K562 (cell line): ENCODE data around the gene SLC16A10. TPM values are rescaled to one million over a fixed set of nuclear protein-coding genes. Genes with fewer than 3 reads are reported as not detected.

Experiments used
- ATAC-seq: fragments of 200-7000 bp; cut with Tn5 transposase; 3 replicates; pipeline ENCODE4 v1.9.1; 2020; ENCODE audit warnings: moderate library complexity
- BruUV-seq: library from RNA; stranded (reverse); fragments of 400-500 nt; replicated peaks from 2 replicates; lab custom pipeline; 2021; lab: Mats Ljungman, UMichigan
- CTCF ChIA-PET: fragments of 300-600 bp; formaldehyde crosslinking; extraction: SDS; loops from one replicate; lab custom pipeline; 2021; ENCODE audit warnings: low intra/inter-chr PET ratio; lab: Yijun Ruan, JAX
- POLR2A ChIA-PET: fragments of 300-600, 350-650 bp; sonication (Branson Sonifier 250); formaldehyde crosslinking; extraction: SDS; loops from one replicate; lab custom pipeline; 2021; ENCODE audit warnings: antibody characterized with exemption, inconsistent platforms; lab: Yijun Ruan, JAX
- DNase-seq, 4 experiments: peaks; one replicate each; pipeline versions ENCODE4 v3.0.0 to v3.0.0-alpha.2; 2011 to 2018; ENCODE audit warnings: low spot score in 3 of 4, mixed read lengths in 3 of 4; ENCODE audit errors: extremely low read depth in 1 of 4
- FAIRE-seq: peaks from 2 replicates; lab custom pipeline; 2011; peaks lifted over from hg19 to GRCh38; lab: Jason Lieb, UNC
- H2AFZ ChIP-seq: 2 replicates; pipeline ENCODE4 v1.6.0; 2011; ENCODE audit warnings: low read depth, low read length, control low read depth, inconsistent platforms
- H3K27ac ChIP-seq: fragments of 200-600 bp; 3 replicates; pipeline ENCODE4 v1.8.0; 2011; ENCODE audit warnings: low read depth, mild to moderate bottlenecking, control low read depth, inconsistent platforms, low read length, moderate library complexity, mixed read lengths; ENCODE audit errors: extremely low read depth
- H3K27me3 ChIP-seq, 2 experiments: fragments of 300-600 bp in 1 of 2; 2 replicates in 1 of 2; 3 replicates in 1 of 2; pipeline versions ENCODE4 v1.6.0 to v1.8.0; 2011; ENCODE audit warnings: inconsistent platforms in 2 of 2, low read length in 2 of 2, mild to moderate bottlenecking in 1 of 2, mixed read lengths in 1 of 2, moderate library complexity in 1 of 2; ENCODE audit not compliant: control insufficient read depth in 2 of 2, insufficient read depth in 2 of 2
- H3K36me3 ChIP-seq: fragments of 300-600 bp; 3 replicates; pipeline ENCODE4 v1.8.0; 2011; ENCODE audit warnings: mild to moderate bottlenecking, low read length, inconsistent platforms; ENCODE audit not compliant: control insufficient read depth, insufficient read depth
- H3K4me1 ChIP-seq, 2 experiments: fragments of 200-600 bp in 1 of 2; replicated peaks in 1 of 2; 2 replicates in 1 of 2; 3 replicates in 1 of 2; pipeline versions ENCODE4 v1.5.1 to v1.8.0; 2011; ENCODE audit warnings: inconsistent platforms in 2 of 2, low read length in 2 of 2, mild to moderate bottlenecking in 1 of 2, mixed read lengths in 1 of 2, moderate library complexity in 1 of 2; ENCODE audit not compliant: control insufficient read depth in 2 of 2, insufficient read depth in 2 of 2
- H3K4me2 ChIP-seq: 2 replicates; pipeline ENCODE4 v1.6.1; 2011; ENCODE audit warnings: low read length, control low read depth, inconsistent platforms, mixed read lengths; ENCODE audit not compliant: insufficient read depth
- H3K4me3 ChIP-seq: fragments of 200-600 bp; sonication (generic), shearing (Covaris generic); 2 replicates; pipeline ENCODE4 v1.5.1; 2016; ENCODE audit warnings: control low read depth, inconsistent platforms
- H3K79me2 ChIP-seq: fragments of 200-600 bp; 3 replicates; pipeline ENCODE4 v1.8.0; 2011; ENCODE audit warnings: low read length, inconsistent platforms; ENCODE audit not compliant: control insufficient read depth, insufficient read depth
- H3K9ac ChIP-seq, 2 experiments: 2 replicates each; pipeline versions ENCODE4 v1.6.0 to v1.6.1; 2011; ENCODE audit warnings: low read depth in 2 of 2, low read length in 2 of 2, control low read depth in 1 of 2, inconsistent platforms in 1 of 2, mild to moderate bottlenecking in 1 of 2, mixed read lengths in 1 of 2; ENCODE audit not compliant: insufficient read depth in 1 of 2
- H3K9me1 ChIP-seq: one replicate; pipeline ENCODE4 v1.6.0; 2011; ENCODE audit warnings: inconsistent platforms, mild to moderate bottlenecking, low read length, moderate library complexity; ENCODE audit not compliant: control insufficient read depth, insufficient read depth
- H3K9me3 ChIP-seq: replicated peaks from 2 replicates; pipeline ENCODE4 v1.5.1; 2011; ENCODE audit warnings: low read depth, low read length, inconsistent platforms; ENCODE audit not compliant: control insufficient read depth, insufficient read depth
- H4K20me1 ChIP-seq: replicated peaks from 2 replicates; pipeline ENCODE4 v1.6.1; 2011; ENCODE audit warnings: low read length, inconsistent platforms, mixed read lengths; ENCODE audit not compliant: control insufficient read depth, insufficient read depth
- CBX1 ChIP-seq: sonication (generic); IDR thresholded peaks from 2 replicates; pipeline ENCODE4 v1.6.1; 2016; ENCODE audit warnings: antibody characterized with exemption, low read depth, mild to moderate bottlenecking
- CHD2 ChIP-seq: IDR thresholded peaks from 2 replicates; pipeline ENCODE4 v1.6.1; 2011; ENCODE audit warnings: low read depth, low read length
- CHD4 ChIP-seq: fragments of 200-600 bp; sonication (generic); IDR thresholded peaks from 3 replicates; pipeline ENCODE4 v1.6.1; 2012; ENCODE audit warnings: low read depth, mild to moderate bottlenecking, mixed read lengths, low read length, inconsistent platforms; ENCODE audit not compliant: insufficient read depth, insufficient replicate concordance, poor library complexity, severe bottlenecking
- NR3C1 ChIP-seq: sonication (generic); formaldehyde crosslinking; IDR thresholded peaks from 2 replicates; pipeline ENCODE4 v1.8.1; 2022; ENCODE audit warnings: missing genetic modification reagents
- PTTG1 ChIP-seq: fragments of 450-650 bp; IDR thresholded peaks from 2 replicates; pipeline ENCODE4 v1.6.1; 2016; ENCODE audit warnings: low read depth, mild to moderate bottlenecking, missing genetic modification characterization, missing compliant biosample characterization
- U2AF1 ChIP-seq: fragments of 200-400 bp; formaldehyde crosslinking; optimal IDR thresholded peaks from 2 replicates; pipeline ENCODE3; 2017; ENCODE audit warnings: mild to moderate bottlenecking, low read depth, low read length, moderate library complexity
- XRCC3 ChIP-seq: fragments of 450-650 bp; IDR thresholded peaks from 2 replicates; pipeline ENCODE4 v1.6.1; 2017; ENCODE audit warnings: mild to moderate bottlenecking, moderate library complexity
- ZFPM2 ChIP-seq: fragments of 250-450 bp; sonication (Bioruptor Pico); IDR thresholded peaks from 2 replicates; pipeline ENCODE4 v1.5.1; 2022; ENCODE audit warnings: mild to moderate bottlenecking
- ZNF3 ChIP-seq: fragments of 250-450 bp; sonication (Bioruptor Pico); IDR thresholded peaks from 2 replicates; pipeline ENCODE4 v1.5.0; 2021; ENCODE audit warnings: mild to moderate bottlenecking, moderate library complexity
- ZNF311 ChIP-seq: fragments of 250-450 bp; sonication (Bioruptor Pico); IDR thresholded peaks from 2 replicates; pipeline ENCODE4 v1.4.0; 2020; ENCODE audit warnings: mild to moderate bottlenecking, moderate library complexity
- ZNF76 ChIP-seq: fragments of 250-450 bp; sonication (Bioruptor Pico); IDR thresholded peaks from 2 replicates; pipeline ENCODE4 v1.4.0; 2020; ENCODE audit warnings: mild to moderate bottlenecking, moderate library complexity, borderline replicate concordance
- WGBS: fragments of 100-300 bp; shearing (Covaris generic); methylation state at CpG from one replicate; pipeline ENCODE4 v1.1.6; 2016; ENCODE audit warnings: low coverage, mixed read lengths; ENCODE audit not compliant: insufficient coverage; ENCODE audit errors: missing lambda C conversion rate; 5-methylcytosine and 5-hydroxymethylcytosine counted together
- in situ Hi-C: fragments of 300-500 bp; cut with MboI; formaldehyde crosslinking; loops from 4 replicates; pipeline ENCODE4 v1.15.0; 2018; ENCODE audit warnings: inconsistent platforms, mixed read lengths
- intact Hi-C: fragments of 100-400 bp; cut with micrococcal nuclease; formaldehyde crosslinking; loops from 2 replicates; pipeline ENCODE4 v1.14.2; 2022
- polyA plus RNA-seq, 8 experiments: library from polyadenylated mRNA; depleted of rRNA in 4 of 8; stranded (reverse) in 5 of 8; unstranded in 3 of 8; fragments of >200 nt; fragmentation: Nextera tagmentation in 2 of 8; fragmentation: Illumina TruSeq in 1 of 8; extraction: Ambion mirVana in 2 of 8; extraction: Trizol in 1 of 8; gene quantifications; 2 replicates each; pipeline versions ENCODE4 v1.2.1 to v1.2.3, GENCODE V29; 2011 to 2014; ENCODE audit warnings: inconsistent platforms in 1 of 8, missing spikeins in 1 of 8
- total RNA-seq, 7 experiments: library from RNA; depleted of rRNA in 6 of 7; stranded (reverse); fragments of >200 nt in 6 of 7; fragmentation: Illumina TruSeq in 2 of 7; extraction: Trizol in 2 of 7; gene quantifications; 2 replicates each; pipeline versions ENCODE4 v1.2.1 to v1.2.3, GENCODE V29; 2011 to 2021; ENCODE audit warnings: low replicate concordance in 1 of 7

The SLC16A10 gene
- total and polyA plus RNA-seq, 9 of the 15 experiments (the other 6 are each of a cell fraction or from before 2014, with no cell fraction given): 0.02 to 0.54 (median 0.24) TPM; not detected in 4

- Histone ChIP-seq H3K4me1 (no peaks in the 10 kb centered on the region), H3K9me3 (no peaks in the 10 kb centered on the region), H3K79me2 (no peaks in the 10 kb centered on the region), H2AFZ (no peak overlapping the region), H3K9ac (no peak overlapping the region), H3K27ac (no peak overlapping the region), H3K9me1 (no peaks in the 10 kb centered on the region), H3K27me3 (peaks cover 4 to 13% of the 10 kb centered on the region in 2 experiments; a peak in 4 of 5 replicates), H4K20me1 (no peaks in the 10 kb centered on the region), H3K36me3 (no peaks in the 10 kb centered on the region)
- no peak for ATAC-seq
- CTCF ChIA-PET: no interaction called here
- in situ Hi-C loops: no loop called here
- no peak for DNase-seq
- no peak for FAIRE-seq
- no peak for TF ChIP-seq U2AF1
- TF ChIP-seq PTTG1: no peak
- no peak for TF ChIP-seq ZNF311 (CRISPR knock-in tag)
- no peak for TF ChIP-seq CBX1
- TF ChIP-seq CHD2: no peak
- no peak for TF ChIP-seq NR3C1 (CRISPR knock-in tag)
- TF ChIP-seq XRCC3: no peak
- TF ChIP-seq ZNF76 (CRISPR knock-in tag): no peak
- no peak for TF ChIP-seq CHD4
- no peak for TF ChIP-seq ZNF3 (CRISPR knock-in tag)
- TF ChIP-seq ZFPM2 (CRISPR knock-in tag): no peak
- TF ChIP-seq, all 486 proteins: peak for 0
- BruUV-seq: no TSS peak
- intact Hi-C loops: no loop called here
- no peak overlapping the region for H3K4me2 ChIP-seq
- H3K4me3 ChIP-seq: no peak overlapping the region
- POLR2A ChIA-PET: interaction anchor here (0.7 to 1.0 kb wide), 2 partner anchors 16 to 829 kb away, joined by 3 read pairs; no protein-coding TSS in a partner anchor
- 0% methylated on average over 4 of the region's 4 CpGs for WGBS
These were observed 34.6 kb downstream of the SLC16A10 start for GRCh38 chr6:111121789-111122350.
